Measurements from ENCODE around the gene UTP25.

GRCh38 chr1:209825591-209826434 lies 2.0 kb upstream of the UTP25 start:
- TF ChIP-seq CTCF (IDR thresholded peaks at IDR 0.05) (no peak), POLR2A (IDR thresholded peaks at IDR 0.05) (no peak)
